ENCODE results near the gene DESI1. TPM values are rescaled to one million over a fixed set of nuclear protein-coding genes. Genes with fewer than 3 reads are reported as not detected.

The DESI1 gene
- total RNA-seq, 4 donors from 2014 or later, result 11.0 to 23.7 (median 20.5) TPM

DNA sequence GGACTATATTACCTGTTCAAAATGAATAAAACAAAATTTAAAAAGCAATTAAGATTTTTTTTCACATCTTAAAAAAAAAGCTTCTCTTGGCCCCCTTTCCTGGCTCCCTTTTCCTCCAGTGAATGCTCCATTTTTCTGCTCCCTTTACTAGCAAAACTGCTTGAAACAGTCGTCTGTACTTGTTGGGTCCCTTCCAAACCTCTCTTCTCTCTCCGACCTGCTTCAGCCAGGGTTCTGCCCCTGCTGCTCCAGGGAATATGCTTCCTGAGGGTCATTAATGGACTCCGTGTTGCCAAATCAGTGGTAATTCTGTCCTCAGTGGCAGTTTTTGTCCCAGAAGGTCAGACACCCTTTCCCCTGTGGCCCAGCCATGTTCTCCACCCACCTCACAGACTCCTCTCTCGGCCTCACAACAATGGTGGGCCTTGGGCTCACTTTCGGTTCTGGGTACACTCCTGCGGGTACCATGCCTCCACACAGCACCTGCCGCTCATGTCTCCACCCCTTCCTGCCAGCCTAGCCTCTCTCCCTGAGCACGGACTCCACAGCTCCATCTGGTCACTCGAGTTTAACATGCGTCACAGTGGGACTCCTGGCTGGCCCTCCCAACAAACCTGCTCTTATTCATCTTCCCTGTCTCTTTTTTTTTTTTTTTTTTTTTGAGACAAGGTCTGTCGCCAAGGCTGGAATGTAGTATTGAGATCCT is 68.8 kb downstream of the DESI1 start:
- Histone ChIP-seq H3K9me3 (no peaks in the 10 kb centered on the region), H3K4me3 (no peak overlapping the region), H3K27ac (no peak overlapping the region), H3K27me3 (peaks cover 0 to 6% (median 0%) of the 10 kb centered on the region in 3 donors), H3K4me1 (no peaks in the 10 kb centered on the region), H3K36me3 (no peaks in the 10 kb centered on the region)
- in situ Hi-C loops (cut with MboI; ENCODE audit: low sequenced_read_pairs in 4 of 4), result no loop called here
- TF ChIP-seq, protein P1, sequence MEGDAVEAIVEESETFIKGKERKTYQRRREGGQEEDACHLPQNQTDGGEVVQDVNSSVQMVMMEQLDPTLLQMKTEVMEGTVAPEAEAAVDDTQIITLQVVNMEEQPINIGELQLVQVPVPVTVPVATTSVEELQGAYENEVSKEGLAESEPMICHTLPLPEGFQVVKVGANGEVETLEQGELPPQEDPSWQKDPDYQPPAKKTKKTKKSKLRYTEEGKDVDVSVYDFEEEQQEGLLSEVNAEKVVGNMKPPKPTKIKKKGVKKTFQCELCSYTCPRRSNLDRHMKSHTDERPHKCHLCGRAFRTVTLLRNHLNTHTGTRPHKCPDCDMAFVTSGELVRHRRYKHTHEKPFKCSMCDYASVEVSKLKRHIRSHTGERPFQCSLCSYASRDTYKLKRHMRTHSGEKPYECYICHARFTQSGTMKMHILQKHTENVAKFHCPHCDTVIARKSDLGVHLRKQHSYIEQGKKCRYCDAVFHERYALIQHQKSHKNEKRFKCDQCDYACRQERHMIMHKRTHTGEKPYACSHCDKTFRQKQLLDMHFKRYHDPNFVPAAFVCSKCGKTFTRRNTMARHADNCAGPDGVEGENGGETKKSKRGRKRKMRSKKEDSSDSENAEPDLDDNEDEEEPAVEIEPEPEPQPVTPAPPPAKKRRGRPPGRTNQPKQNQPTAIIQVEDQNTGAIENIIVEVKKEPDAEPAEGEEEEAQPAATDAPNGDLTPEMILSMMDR (IDR thresholded peaks at IDR 0.05 in 4 of 5, conservative IDR thresholded peaks at IDR 0.05 in 1 of 5), result no peak
- no peak for TF ChIP-seq POLR2A (IDR thresholded peaks at IDR 0.05)
- DNase-seq (no peak), ATAC-seq (no peak)
- intact Hi-C loops (cut with DNase I; ENCODE audit: low total_unique reads), result no loop called here

DNA sequence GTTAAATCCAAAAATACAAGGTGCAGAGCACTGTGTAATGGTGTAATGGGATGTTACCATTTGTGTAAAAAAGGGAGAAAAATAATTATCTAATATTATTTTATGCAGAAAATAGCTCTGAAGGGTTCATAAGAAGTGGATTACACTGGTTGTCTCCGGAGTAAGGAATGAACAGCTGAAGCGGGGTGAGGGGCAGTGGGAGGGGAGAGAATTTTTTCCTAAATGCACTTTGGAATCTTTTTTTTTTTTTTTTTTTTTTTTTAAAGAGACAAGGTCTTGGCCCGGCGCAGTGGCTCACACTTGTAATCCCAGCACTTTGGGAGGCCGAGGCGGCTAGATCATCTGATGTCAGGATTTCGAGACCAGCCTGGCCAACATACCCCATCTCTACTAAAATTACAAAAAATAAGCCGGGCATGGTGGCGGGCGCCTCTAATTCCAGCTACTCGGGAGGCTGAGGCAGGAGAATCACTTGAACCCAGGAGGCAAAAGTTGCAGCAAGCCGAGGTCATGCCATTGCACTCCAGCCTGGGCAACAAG is 69.8 kb downstream of the DESI1 start:
- DNase-seq (no peak), ATAC-seq (no peak)
- no peak for TF ChIP-seq POLR2A (IDR thresholded peaks at IDR 0.05)
- TF ChIP-seq, protein P1 (IDR thresholded peaks at IDR 0.05 in 4 of 5, conservative IDR thresholded peaks at IDR 0.05 in 1 of 5), result no peak
- H3K4me3 ChIP-seq, result no peak overlapping the region
- H3K27ac ChIP-seq, result no peak overlapping the region
- H3K36me3 ChIP-seq, result no peaks in the 10 kb centered on the region
- no peaks in the 10 kb centered on the region for H3K4me1 ChIP-seq
- intact Hi-C loops (cut with DNase I; ENCODE audit: low total_unique reads), result no loop called here
- H3K9me3 ChIP-seq, result no peaks in the 10 kb centered on the region
- in situ Hi-C loops (cut with MboI; ENCODE audit: low sequenced_read_pairs in 4 of 4), result no loop called here
- peaks cover 0 to 2% (median 0%) of the 10 kb centered on the region in 3 donors for H3K27me3 ChIP-seq

DNA sequence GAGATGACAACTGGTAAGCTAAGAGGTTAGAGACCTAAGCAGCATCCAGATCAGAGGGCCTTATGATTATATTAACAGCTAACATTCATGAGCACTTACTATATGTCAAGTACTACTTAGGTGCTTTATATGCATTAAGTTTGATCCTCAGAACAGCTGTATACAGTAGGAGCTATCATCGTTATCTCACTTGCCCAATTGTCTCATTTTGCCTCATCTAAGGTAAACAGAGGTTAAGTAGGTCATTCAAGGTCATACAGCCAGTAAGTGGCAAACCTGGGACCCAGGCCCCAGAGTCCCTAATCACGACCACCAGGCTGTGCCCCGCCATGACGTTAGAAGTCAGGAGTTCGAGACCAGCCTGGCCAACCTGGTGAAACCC is 72.0 kb downstream of the DESI1 start:
- DNase-seq, result no peak
- Histone ChIP-seq H3K36me3 (no peaks in the 10 kb centered on the region), H3K9me3 (no peaks in the 10 kb centered on the region), H3K4me1 (peaks cover 5 to 8% of the 10 kb centered on the region in 2 donors), H3K27me3 (peaks cover 0 to 2% (median 0%) of the 10 kb centered on the region in 3 donors), H3K4me3 (no peak overlapping the region), H3K27ac (no peak overlapping the region)
- ATAC-seq, result no peak
- TF ChIP-seq POLR2A (IDR thresholded peaks at IDR 0.05), result no peak
- TF ChIP-seq, protein P1 (IDR thresholded peaks at IDR 0.05 in 4 of 5, conservative IDR thresholded peaks at IDR 0.05 in 1 of 5), result no peak
- intact Hi-C loops (cut with DNase I; ENCODE audit: low total_unique reads) (loop anchor here (10.0 kb wide), 1 partner anchor 694 kb away; the partner anchor contains the start of genes ST13 and XPNPEP3), in situ Hi-C loops (cut with MboI; ENCODE audit: low sequenced_read_pairs in 4 of 4) (loop anchor here in 1 of 4 donors (25.0 kb wide), 1 partner anchor 262 kb away; the partner anchor contains the start of gene RANGAP1)

Other genes with a start within 250 kb of the DESI1 start
- 10 to 100 TPM; 15.6 to 39.8 (median 19.5) TPM for gene TEF, start 239.1 kb downstream of the DESI1 start, total RNA-seq
- gene TOB2, start 174.2 kb downstream of the DESI1 start, total RNA-seq, result 10 to 100 TPM; 48.1 to 93.6 (median 65.7) TPM
- gene PHF5A, start 152.4 kb downstream of the DESI1 start, total RNA-seq, result 10 to 100 TPM; 33.8 to 43.5 (median 38.9) TPM
- 100 to 1,000 TPM; 361 to 763 (median 473) TPM for gene ACO2, start 151.9 kb downstream of the DESI1 start, total RNA-seq
- 10 to 100 TPM in 1 of 4 donors, 1 to 10 TPM in 3; 5.7 to 11.0 (median 6.9) TPM for gene POLR3H, start 76.6 kb downstream of the DESI1 start, total RNA-seq
- 1 to 10 TPM in 1 of 4 donors, under 1 TPM in 3; 0.41 to 3.9 (median 0.89) TPM for gene CSDC2, start 60.0 kb downstream of the DESI1 start, total RNA-seq
- 10 to 100 TPM; 11.6 to 23.3 (median 16.5) TPM for gene PMM1, start 31.2 kb downstream of the DESI1 start, total RNA-seq
- 100 to 1,000 TPM; 220 to 285 (median 278) TPM for gene XRCC6, start 252 bp upstream of the DESI1 start, total RNA-seq
- 100 to 1,000 TPM; 177 to 202 (median 185) TPM for gene SNU13, start 67.8 kb upstream of the DESI1 start, total RNA-seq
- under 1 TPM in 1 of 4 donors, not detected in 3; 0.29 TPM for gene MEI1, start 78.5 kb upstream of the DESI1 start, total RNA-seq
- gene CCDC134, start 179.6 kb upstream of the DESI1 start, total RNA-seq, result 1 to 10 TPM; 3.3 to 7.7 (median 6.0) TPM
- 10 to 100 TPM; 25.1 to 40.9 (median 36.1) TPM for gene SREBF2, start 212.1 kb upstream of the DESI1 start, total RNA-seq

Measured in gastrocnemius medialis (tissue), 4 donors.